Body of pancreas (tissue), 4 donors: Measurements from ENCODE around the gene VPS26C. TPM values are rescaled to one million over a fixed set of nuclear protein-coding genes. Genes with fewer than 3 reads are reported as not detected.
A peak's percentile ranks its signal among the peaks of the same experiment; 100 is the strongest.

Experiments used
- ATAC-seq: fragments of 150-250 bp; one replicate; pipeline ENCODE4 v1.9.1; 2016
- DNase-seq, 4 donors: peaks; one replicate each; pipeline ENCODE4 v3.0.0-alpha.2; 2019
- H3K27ac ChIP-seq, 4 donors: fragments of 200-600 bp; sonication (generic); 1 replicate in 3 of 4; 2 replicates in 1 of 4; pipeline versions ENCODE4 v1.5.1 to v1.6.1; 2016 to 2019; ENCODE audit warnings: mild to moderate bottlenecking in 1 of 4, mixed read lengths in 1 of 4, moderate library complexity in 1 of 4
- H3K27me3 ChIP-seq, 2 donors: fragments of 200-600 bp; sonication (generic); one replicate each; pipeline ENCODE4 v1.6.0; 2016; ENCODE audit warnings: mild to moderate bottlenecking in 1 of 2
- H3K36me3 ChIP-seq, 2 donors: fragments of 200-600 bp; sonication (generic); replicated peaks in 1 of 2; 2 replicates each; pipeline ENCODE4 v1.5.1; 2016; ENCODE audit warnings: low read depth in 2 of 2; ENCODE audit not compliant: insufficient read depth in 1 of 2
- H3K4me1 ChIP-seq: fragments of 200-600 bp; sonication (generic); one replicate; pipeline ENCODE4 v1.6.0; 2016
- H3K4me3 ChIP-seq, 2 donors: fragments of 200-600 bp; sonication (generic); 1 replicate in 1 of 2; 2 replicates in 1 of 2; pipeline ENCODE4 v1.5.1; 2016 to 2019
- H3K9me3 ChIP-seq, 3 donors: fragments of 200-600 bp; sonication (generic); 1 replicate in 2 of 3; 2 replicates in 1 of 3; pipeline ENCODE4 v1.5.1; 2016
- CTCF ChIP-seq, 7 experiments: fragments of 450-650 bp in 4 of 7; fragments of 200-600 bp in 3 of 7; sonication (generic) in 3 of 7; IDR thresholded peaks; one replicate each; pipeline ENCODE4 v1.5.1; 2016 to 2019; ENCODE audit warnings: antibody characterized with exemption in 7 of 7
- POLR2A ChIP-seq, 3 donors: fragments of 450-650 bp; IDR thresholded peaks; one replicate each; pipeline ENCODE4 v1.6.1; 2016; ENCODE audit warnings: antibody characterized with exemption in 3 of 3, mild to moderate bottlenecking in 2 of 3
- WGBS, 2 donors: methylation state at CpG; one replicate each; pipeline ENCODE4 v1.1.5; 2017; 5-methylcytosine and 5-hydroxymethylcytosine counted together
- intact Hi-C: fragments of 100-400 bp; cut with DNase I; formaldehyde crosslinking; loops from one replicate; pipeline ENCODE4 v1.15.1; 2023
- total RNA-seq, 2 donors: library from RNA; depleted of rRNA; stranded (reverse); fragments of >200 nt; gene quantifications; one replicate each; pipeline ENCODE4 v1.1.0, GENCODE V29; 2016

The VPS26C gene
- total RNA-seq, 2 donors from 2014 or later, result 29.3 to 34.3 TPM

- no peaks in the 10 kb centered on the region for H3K27me3 ChIP-seq
- ATAC-seq (no peak), DNase-seq (no peak)
- H3K27ac ChIP-seq, result no peak overlapping the region
- intact Hi-C loops, result no loop called here
- no peaks in the 10 kb centered on the region for H3K9me3 ChIP-seq
- WGBS, 2 donors, result 82 to 86% methylated on average over 4 of the region's 4 CpGs
- H3K36me3 ChIP-seq, result no peaks in the 10 kb centered on the region
- H3K4me3 ChIP-seq, result no peak overlapping the region
- TF ChIP-seq CTCF (IDR thresholded peaks at IDR 0.05) (no peak), POLR2A (IDR thresholded peaks at IDR 0.05) (no peak)
- peaks cover 25% of the 10 kb centered on the region for H3K4me1 ChIP-seq
Observed at GRCh38 chr21:37264808-37265207, 2.3 kb downstream of the VPS26C start.

GRCh38 chr21:37263827-37264600, 3.1 kb downstream of the VPS26C start:
- TF ChIP-seq CTCF (IDR thresholded peaks at IDR 0.05) (no peak), POLR2A (IDR thresholded peaks at IDR 0.05) (no peak)
- Histone ChIP-seq H3K27me3 (no peaks in the 10 kb centered on the region), H3K36me3 (no peaks in the 10 kb centered on the region), H3K4me3 (no peak overlapping the region), H3K4me1 (peaks cover 27% of the 10 kb centered on the region), H3K27ac (no peak overlapping the region), H3K9me3 (no peaks in the 10 kb centered on the region)
- DNase-seq (no peak), ATAC-seq (no peak)
- WGBS, 2 donors, result 78 to 83% methylated on average over 6 of the region's 6 CpGs
- intact Hi-C loops, result no loop called here

- H3K36me3 ChIP-seq, result no peaks in the 10 kb centered on the region
- WGBS, 2 donors, result 86 to 92% methylated on average over 5 of the region's 5 CpGs
- TF ChIP-seq POLR2A (IDR thresholded peaks at IDR 0.05) (no peak), CTCF (IDR thresholded peaks at IDR 0.05) (no peak)
- no peak overlapping the region for H3K27ac ChIP-seq
- no peak overlapping the region for H3K4me3 ChIP-seq
- no peaks in the 10 kb centered on the region for H3K9me3 ChIP-seq
- peaks cover 30% of the 10 kb centered on the region for H3K4me1 ChIP-seq
- no peak for ATAC-seq
- no peaks in the 10 kb centered on the region for H3K27me3 ChIP-seq
- no peak for DNase-seq
- intact Hi-C loops, result no loop called here
Observed at GRCh38 chr21:37259426-37259825, 7.7 kb downstream of the VPS26C start.

GRCh38 chr21:37257967-37258877, 8.9 kb downstream of the VPS26C start:
- Histone ChIP-seq H3K9me3 (no peaks in the 10 kb centered on the region), H3K4me1 (peaks cover 20% of the 10 kb centered on the region), H3K27ac (peak overlapping the region in 3 of 4 donors; percentile 46 to 54 (median 51)), H3K27me3 (no peaks in the 10 kb centered on the region), H3K36me3 (no peaks in the 10 kb centered on the region), H3K4me3 (peak overlapping the region; percentile 5 to 35)
- peak; percentile 54 to 67 (median 56) for DNase-seq
- 5 to 9% methylated on average over 40 to 55 of the region's 55 CpGs for WGBS, 2 donors
- TF ChIP-seq POLR2A (IDR thresholded peaks at IDR 0.05), result peak in 1 of 3 donors; percentile 11
- no peak for TF ChIP-seq CTCF (IDR thresholded peaks at IDR 0.05)
- intact Hi-C loops, result no loop called here
- peak; percentile 67 for ATAC-seq
